Uterus (tissue), 2 donors: Measurements from ENCODE around the gene ANP32B.

Source experiments
- POLR2A ChIP-seq, 2 donors: fragments of 450-650 bp; IDR thresholded peaks; one replicate each; pipeline ENCODE4 v1.6.1; 2016; ENCODE audit warnings: antibody characterized with exemption in 2 of 2, mild to moderate bottlenecking in 1 of 2, moderate library complexity in 1 of 2
- TF ChIP-seq, protein P1 (sequence below), 4 experiments: fragments of 200-600 bp in 2 of 4; fragments of 450-650 bp in 2 of 4; sonication (generic) in 2 of 4; IDR thresholded peaks; one replicate each; pipeline ENCODE4 v1.5.1; 2016 to 2019; ENCODE audit warnings: antibody characterized with exemption in 4 of 4, mild to moderate bottlenecking in 2 of 4, moderate library complexity in 1 of 4

DNA sequence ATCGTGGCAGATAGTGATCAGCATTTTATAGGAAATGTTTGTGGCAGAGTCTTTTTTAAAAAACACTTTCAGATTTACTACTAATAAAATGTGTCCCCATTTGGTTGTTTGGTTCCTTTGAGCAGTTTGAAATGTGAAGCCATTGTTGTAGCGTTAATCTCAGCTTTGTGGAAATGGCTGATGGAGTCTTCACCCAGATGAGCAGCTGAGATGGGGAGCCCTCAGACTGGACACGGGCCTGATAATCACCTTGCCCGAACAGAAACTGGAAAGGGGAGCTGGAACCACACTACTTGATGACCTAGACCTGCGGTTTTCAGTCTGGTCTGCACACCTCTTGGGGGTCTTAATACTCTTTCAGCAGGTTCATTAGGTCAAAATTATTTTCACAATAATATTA, 20.6 kb upstream of the ANP32B start:
- TF ChIP-seq, protein P1, sequence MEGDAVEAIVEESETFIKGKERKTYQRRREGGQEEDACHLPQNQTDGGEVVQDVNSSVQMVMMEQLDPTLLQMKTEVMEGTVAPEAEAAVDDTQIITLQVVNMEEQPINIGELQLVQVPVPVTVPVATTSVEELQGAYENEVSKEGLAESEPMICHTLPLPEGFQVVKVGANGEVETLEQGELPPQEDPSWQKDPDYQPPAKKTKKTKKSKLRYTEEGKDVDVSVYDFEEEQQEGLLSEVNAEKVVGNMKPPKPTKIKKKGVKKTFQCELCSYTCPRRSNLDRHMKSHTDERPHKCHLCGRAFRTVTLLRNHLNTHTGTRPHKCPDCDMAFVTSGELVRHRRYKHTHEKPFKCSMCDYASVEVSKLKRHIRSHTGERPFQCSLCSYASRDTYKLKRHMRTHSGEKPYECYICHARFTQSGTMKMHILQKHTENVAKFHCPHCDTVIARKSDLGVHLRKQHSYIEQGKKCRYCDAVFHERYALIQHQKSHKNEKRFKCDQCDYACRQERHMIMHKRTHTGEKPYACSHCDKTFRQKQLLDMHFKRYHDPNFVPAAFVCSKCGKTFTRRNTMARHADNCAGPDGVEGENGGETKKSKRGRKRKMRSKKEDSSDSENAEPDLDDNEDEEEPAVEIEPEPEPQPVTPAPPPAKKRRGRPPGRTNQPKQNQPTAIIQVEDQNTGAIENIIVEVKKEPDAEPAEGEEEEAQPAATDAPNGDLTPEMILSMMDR (IDR thresholded peaks at IDR 0.05) = no peak
- TF ChIP-seq POLR2A (IDR thresholded peaks at IDR 0.05) = no peak
